Choroid plexus epithelial cell (primary cell): ENCODE data around the gene BTK.
A peak's percentile ranks its signal among the peaks of the same experiment; 100 is the strongest.

Experiments used
- DNase-seq: peaks from one replicate; pipeline ENCODE4 v3.0.0-alpha.2; 2010; ENCODE audit warnings: low read depth
- H3K4me3 ChIP-seq: 2 replicates; pipeline ENCODE4 v1.5.1; 2011; ENCODE audit warnings: low read depth, mild to moderate bottlenecking, control low read depth, low read length, moderate library complexity
- CTCF ChIP-seq: conservative IDR thresholded peaks from 2 replicates; pipeline ENCODE4 v1.5.1; 2011; ENCODE audit warnings: low read depth, mild to moderate bottlenecking, control low read depth, inconsistent platforms, low read length, moderate library complexity

BTK gene

DNA sequence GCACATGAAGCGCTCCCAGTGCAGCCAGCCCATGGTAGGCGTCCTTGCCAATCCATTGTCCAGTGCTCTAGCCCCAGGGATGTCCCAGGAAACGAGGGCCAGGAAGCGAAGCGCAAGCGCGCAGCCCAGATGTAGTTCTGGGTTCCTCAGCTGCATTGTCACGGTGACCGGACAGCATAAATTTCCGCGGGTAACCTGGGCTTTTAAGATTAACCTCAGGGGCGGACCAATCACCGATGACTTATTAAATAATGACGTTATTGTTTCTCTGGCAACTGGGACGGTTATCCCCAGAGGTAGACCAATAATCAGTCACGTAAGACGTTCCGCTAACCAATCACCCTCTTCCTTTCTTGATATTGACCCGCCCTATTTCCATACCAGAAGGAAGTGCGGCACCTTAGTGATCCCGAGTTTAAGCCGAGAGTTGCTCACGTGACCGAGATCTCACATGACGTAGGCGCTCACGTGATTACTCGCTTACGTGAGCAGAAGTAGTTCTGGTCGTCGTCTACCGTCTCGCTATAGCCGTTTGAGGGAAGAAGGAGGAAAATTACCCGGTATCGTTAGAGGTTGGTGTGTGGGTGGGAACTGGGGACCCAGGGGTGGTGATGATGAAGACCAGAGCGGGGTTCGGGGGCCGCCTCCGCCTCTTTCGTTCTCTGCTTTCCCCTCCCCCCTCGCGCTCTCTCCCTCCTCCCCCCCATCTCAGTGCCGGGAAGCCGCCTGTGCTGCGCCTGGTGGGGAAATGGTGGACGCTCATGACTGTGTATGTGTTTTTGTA is 21.9 kb upstream of the BTK start, which contains the start of the genes GLA and HNRNPH2:
GLA (minus strand) TSS at position 178 of the 784 bp plus-strand sequence; CDS start at position 156, 22 bp downstream.
HNRNPH2 (plus strand) TSS at position 475 of the 784 bp plus-strand sequence. CDS start 3,767 bp downstream, outside the sequence.
- peak within 1 kb of the TSS; percentile 80 for H3K4me3 ChIP-seq
- peak; percentile 99 for DNase-seq
- TF ChIP-seq CTCF: peak; percentile 21

- peak overlapping the region; percentile 80 for H3K4me3 ChIP-seq
- DNase-seq: no peak
- TF ChIP-seq CTCF: no peak
These were observed 21.3 kb upstream of the BTK start for GRCh38 chrX:101407167-101407747.

DNA sequence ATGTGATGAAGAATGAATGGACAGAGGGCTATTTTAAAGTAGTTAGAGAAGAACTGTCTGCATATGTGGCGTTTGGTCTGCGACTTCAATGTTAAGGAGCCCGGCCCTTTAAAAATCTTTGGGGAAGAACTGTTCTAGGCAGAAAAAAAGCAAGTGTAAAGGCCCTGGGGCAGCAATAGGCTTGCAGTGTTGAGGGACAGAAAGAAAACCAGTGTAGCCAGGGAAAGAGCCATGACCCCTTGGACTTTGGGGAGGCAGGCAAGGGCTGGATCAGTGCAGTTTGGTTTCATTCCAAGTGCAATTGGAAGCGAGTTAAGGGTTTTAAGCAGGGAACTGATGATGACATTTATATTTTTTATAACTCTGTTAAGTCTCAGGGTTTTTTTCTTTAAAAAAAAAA is 13.8 kb upstream of the BTK start:
- no peak for TF ChIP-seq CTCF
- no peak overlapping the region for H3K4me3 ChIP-seq
- DNase-seq: no peak

GRCh38 chrX:101398694-101399093 is 12.7 kb upstream of the BTK start:
- no peak for DNase-seq
- TF ChIP-seq CTCF: no peak
- no peak overlapping the region for H3K4me3 ChIP-seq

DNA sequence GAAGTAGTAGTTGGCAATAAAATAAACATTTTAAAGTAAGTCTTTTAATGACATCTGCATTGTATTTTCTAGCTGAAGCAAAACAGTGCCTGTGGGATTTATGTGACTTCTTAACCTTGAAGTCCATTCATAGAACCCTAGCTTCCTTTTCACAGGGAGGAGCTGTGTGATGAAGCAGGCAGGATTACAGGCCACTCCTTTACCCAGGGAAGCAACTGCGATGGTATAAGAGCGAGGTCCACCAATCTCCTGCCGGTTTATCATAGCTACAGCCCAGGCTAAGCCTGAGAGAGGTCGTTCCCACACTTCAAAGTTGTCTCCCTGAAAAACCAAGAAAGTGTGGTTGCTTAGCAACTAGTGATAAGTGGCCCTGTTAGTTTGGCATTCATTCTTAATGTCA is 11.8 kb upstream of the BTK start:
- peak; percentile 58 for DNase-seq
- no peak for TF ChIP-seq CTCF

DNA sequence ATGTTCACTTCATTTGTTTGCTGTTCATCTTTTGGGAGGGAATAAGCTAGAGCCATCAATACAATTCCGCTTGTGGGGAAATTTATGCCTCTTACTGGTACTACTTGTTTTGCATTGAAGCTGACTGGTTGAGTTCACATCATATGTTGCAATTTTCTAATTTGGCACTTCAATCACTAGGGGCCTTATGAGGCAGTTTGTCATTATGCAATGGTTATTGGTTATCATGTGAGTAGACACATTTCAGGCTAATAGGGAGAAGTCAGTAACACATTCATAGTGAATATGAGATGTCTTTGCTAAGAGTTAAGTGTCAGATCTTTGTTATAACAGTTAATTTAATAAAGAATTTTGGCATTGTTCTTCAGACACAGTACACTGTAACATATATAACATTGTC is 9.8 kb upstream of the BTK start:
- no peak for TF ChIP-seq CTCF
- peak; percentile 48 for DNase-seq

More for the DNA sequence above, 11.8 kb upstream of the BTK start:
- no peak overlapping the region for H3K4me3 ChIP-seq

More for the DNA sequence above, 9.8 kb upstream of the BTK start:
- no peak overlapping the region for H3K4me3 ChIP-seq
